Ishikawa (cell line): ENCODE measurements around the gene TTL.

Source experiments
- CEBPB ChIP-seq: IDR thresholded peaks from 2 replicates; pipeline ENCODE4 v1.6.1; 2012
- EGR1 ChIP-seq: IDR thresholded peaks from 2 replicates; pipeline ENCODE4 v1.6.1; 2012
- EP300 ChIP-seq: IDR thresholded peaks from 2 replicates; pipeline ENCODE4 v1.6.1; 2012; ENCODE audit warnings: borderline replicate concordance
- MAX ChIP-seq: IDR thresholded peaks from 2 replicates; pipeline ENCODE4 v1.6.1; 2012
- USF1 ChIP-seq: IDR thresholded peaks from 2 replicates; pipeline ENCODE4 v1.6.1; 2012
- YY1 ChIP-seq: IDR thresholded peaks from 2 replicates; pipeline ENCODE4 v1.6.1; 2012; ENCODE audit warnings: low read depth
- ZBTB7A ChIP-seq: IDR thresholded peaks from 2 replicates; pipeline ENCODE4 v1.6.1; 2012; ENCODE audit warnings: low read depth

GRCh38 chr2:112449854-112450253 is 32.1 kb upstream of the TTL start:
- no peak for TF ChIP-seq CEBPB
- no peak for TF ChIP-seq YY1
- no peak for TF ChIP-seq USF1
- TF ChIP-seq ZBTB7A = no peak
- no peak for TF ChIP-seq EGR1
- no peak for TF ChIP-seq MAX
- TF ChIP-seq EP300 = no peak
